Activated CD4-positive, CD25-positive, alpha-beta regulatory T cell treated with anti-CD3 and anti-CD28 coated beads, Interleukin-2, amount 50 U/mL, for 72 hours (primary cell): Measurements from ENCODE around the gene FBN1.

Source experiments
- DNase-seq: peaks from one replicate; pipeline ENCODE4 v3.0.0; 2021

Gene FBN1

DNA sequence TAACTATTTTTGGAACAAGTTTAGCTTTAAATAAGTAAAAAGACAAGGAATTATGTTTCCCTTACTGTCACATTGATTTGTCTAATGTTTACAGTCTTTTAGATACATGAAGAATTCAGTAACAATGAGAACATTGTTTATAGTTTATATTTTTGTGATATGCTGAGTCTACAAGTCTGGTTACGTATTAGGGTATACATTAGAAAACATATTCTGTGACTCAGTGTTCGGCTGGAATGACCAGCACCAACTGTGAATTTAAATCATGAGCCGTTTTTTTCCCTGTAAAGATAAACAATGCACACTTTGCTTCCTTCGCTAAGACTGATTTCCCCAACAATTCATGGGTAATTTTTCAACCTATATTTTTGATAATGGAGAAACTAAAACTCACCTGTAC is 182.8 kb downstream of the FBN1 start:
- no peak for DNase-seq

DNA sequence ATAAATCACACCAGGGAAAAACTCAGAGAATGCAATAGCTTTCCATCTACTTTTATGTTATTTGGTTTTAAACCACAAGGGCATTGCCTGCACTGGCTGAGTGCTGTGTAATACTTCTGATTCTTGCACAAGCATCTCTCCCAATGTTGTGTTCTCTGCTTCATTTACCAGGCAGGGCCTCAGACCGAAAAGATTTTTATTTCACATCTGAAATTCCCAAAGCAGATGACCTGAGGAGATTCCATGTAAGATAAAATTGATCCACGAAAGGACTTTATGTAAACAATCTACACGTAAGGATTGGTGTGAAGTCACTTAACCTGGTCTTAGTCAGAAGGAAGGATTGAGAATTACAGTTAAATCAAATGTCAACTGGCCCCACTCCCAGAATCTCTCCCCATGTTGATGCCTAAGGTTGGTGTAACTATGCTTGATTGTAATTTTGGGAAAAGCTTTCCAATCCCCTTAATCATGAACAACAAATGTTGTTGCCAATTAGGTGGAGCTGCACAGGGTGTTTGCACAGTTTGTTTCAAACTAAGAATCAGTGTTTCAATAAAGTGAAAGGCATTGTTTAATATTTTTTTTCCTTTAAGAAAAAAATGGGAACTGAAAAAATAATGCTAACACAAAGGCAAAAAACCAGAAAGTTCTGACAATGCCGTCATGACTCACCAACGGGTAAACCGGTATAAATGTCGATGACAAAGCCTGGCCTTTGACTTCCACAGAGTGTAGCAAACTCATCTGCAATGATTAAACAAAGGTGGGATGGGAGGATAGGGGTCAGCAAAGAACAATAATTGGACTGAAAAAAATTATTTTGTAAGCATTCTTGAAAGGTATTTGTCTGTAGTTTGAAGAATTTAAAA is 185.7 kb downstream of the FBN1 start:
- no peak for DNase-seq

DNA sequence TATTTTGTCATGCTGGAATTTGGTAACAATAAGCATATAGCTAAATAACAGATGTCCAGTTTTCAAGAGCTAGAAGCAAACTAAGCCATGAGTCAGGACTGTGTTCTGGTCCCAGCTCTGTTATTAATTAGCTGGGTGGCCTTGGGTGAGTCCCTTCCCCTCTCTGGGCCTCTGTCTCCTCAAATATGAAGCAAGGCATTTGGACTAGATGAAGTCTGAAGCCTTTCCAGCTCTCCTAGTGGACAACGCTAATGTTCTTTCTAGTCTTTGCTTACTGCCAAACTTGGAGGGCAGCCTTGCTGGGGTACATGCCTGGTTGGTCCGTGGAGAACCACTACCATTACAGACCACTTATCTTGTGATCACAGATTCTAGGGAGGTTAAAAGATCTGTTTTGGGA is 186.6 kb downstream of the FBN1 start:
- DNase-seq, result no peak

DNA sequence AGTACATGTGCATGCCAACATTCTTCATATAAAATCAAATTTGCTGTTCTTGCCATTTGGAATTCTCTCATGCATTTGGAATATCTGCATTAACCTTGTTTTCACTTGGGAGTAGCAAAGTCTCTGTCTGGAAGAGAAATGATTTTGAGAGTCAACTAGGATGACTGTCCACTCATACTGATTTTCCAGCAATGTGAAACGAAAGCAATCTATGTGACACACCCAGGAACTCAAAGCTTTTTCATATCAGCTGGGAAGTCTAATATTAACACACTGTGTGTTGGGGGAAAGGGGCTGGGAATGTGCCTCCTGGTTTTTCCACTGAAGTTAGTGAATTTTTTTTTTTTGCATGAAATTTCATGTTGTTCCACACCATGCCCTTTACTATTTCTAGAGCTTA is 189.4 kb downstream of the FBN1 start:
- DNase-seq, result no peak

- no peak for DNase-seq
Observed at GRCh38 chr15:48451736-48452135, 193.8 kb downstream of the FBN1 start.

DNA sequence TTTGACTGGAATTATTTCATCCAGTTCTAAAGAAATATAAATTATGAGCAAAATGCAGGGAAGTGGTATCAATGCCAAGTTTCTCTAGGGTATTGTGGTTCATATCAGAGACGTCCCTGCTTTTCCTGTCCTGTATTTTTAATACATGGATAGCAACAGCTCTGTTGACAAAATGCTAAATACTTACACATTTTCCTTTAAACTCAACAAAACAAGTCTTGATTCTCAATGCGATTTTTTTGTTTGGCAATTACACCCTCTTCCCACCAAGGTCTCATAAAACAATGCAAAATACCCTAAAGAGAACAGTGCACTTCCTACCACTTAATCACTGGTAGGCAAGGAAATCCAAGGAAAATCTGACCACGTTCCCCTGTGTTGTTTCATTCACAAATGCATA is 194.3 kb downstream of the FBN1 start:
- DNase-seq, result no peak

DNA sequence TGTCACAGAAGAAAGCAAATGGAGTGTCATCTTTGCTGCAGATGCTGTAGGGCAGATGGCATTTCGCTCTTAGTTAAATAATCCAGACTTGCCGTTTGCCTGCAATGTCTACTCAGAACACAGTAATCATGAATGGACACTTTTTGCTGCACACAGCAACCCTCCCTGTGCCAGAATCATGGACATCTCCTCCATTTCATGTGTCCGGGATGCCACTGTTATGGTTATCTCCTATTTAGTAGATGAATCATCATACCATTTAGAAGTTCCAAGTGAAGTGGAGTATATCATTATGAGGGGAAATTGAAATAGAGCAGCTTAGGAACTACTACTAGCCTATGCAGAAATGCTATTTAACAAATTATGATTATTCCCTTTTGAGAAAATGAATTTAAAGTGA is 195.8 kb downstream of the FBN1 start:
- DNase-seq, result no peak

DNA sequence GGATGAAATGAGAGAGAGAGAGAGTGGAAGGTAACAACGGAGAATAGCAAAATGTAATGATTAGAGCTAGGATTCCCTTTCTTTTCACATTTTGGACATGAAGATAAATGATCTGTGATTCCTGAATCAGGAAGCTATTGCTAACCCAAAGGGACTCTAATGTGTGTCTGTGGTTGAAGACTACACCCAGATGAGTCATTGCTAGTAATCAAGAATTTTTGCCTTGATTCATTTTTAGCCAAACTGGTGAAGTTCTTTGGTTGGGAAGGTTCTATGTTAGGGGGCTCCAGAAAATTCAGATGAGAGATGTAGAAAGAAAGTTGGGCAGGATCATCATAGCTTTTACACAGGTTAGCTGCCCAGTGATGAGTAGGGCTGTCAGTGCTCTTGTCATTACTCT is 197.9 kb downstream of the FBN1 start:
- DNase-seq, result no peak

GRCh38 chr15:48447058-48447457 is 198.5 kb downstream of the FBN1 start:
- DNase-seq, result no peak

DNA sequence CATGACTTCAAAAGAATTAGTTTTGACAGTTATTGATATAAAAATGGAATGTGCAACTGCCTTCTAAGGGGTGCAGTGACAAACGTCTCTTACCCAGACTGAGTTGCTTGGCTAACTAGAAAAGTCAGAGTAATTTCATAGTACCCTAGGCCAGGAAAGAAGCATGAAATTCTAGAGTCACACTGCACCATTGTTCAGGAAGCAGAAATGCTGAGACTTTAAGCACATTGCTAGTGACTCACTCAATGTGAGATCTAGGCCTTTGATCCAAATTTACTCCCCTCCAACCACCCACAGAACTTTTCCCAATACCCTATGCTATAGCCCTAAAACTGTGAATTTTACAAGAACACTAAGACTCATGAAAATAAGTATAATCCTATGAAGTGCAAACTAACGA is 203.5 kb downstream of the FBN1 start:
- DNase-seq, result no peak

- DNase-seq, result no peak
Observed at GRCh38 chr15:48440084-48440483, 205.4 kb downstream of the FBN1 start.

GRCh38 chr15:48437178-48437577 is 208.3 kb downstream of the FBN1 start:
- DNase-seq, result no peak

GRCh38 chr15:48435321-48435720 is 210.2 kb downstream of the FBN1 start:
- no peak for DNase-seq

GRCh38 chr15:48433226-48433886 is 212.2 kb downstream of the FBN1 start:
- no peak for DNase-seq

DNA sequence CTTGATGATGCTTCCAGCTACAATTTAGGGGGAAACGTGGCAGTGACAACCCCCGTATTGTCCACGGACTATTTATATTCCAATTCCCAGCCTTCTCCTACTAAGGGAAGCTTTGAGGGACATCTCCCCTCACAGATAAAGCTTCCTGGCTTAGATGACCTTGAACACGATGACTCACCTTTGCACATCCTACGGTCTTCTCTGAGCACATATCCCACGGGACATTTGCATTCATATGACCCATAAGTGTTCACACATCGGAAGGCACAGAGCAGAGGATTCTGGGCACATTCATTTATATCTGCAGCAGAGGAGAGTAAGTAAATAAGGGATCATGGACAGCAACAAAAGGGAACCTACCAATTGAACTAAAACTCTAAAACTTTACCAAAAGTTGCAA is 212.8 kb downstream of the FBN1 start:
- no peak for DNase-seq

GRCh38 chr15:48427960-48428547 is 217.5 kb downstream of the FBN1 start:
- DNase-seq, result no peak

DNA sequence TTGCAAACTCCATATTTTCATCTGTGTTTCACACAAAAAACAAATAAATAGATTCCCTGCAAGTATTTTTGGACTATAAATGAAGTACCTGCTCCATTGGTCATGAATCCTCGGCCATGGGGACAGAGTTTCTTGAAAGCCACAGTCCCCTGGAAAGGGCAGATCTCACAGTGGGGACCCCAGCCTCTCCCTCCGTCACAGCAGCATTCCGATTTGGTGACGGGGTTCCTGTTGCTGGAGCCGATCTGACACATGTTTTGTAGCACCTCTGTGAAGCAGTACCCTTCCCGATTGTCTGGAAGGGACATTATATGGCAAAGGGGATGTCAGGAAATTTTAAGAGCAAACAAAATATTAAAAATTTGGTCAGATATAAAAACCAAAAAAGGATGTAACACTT is 218.0 kb downstream of the FBN1 start:
- no peak for DNase-seq

GRCh38 chr15:48426941-48427340 is 218.6 kb downstream of the FBN1 start:
- DNase-seq, result no peak

- DNase-seq, result no peak
Observed at GRCh38 chr15:48426044-48426443, 219.5 kb downstream of the FBN1 start.

DNA sequence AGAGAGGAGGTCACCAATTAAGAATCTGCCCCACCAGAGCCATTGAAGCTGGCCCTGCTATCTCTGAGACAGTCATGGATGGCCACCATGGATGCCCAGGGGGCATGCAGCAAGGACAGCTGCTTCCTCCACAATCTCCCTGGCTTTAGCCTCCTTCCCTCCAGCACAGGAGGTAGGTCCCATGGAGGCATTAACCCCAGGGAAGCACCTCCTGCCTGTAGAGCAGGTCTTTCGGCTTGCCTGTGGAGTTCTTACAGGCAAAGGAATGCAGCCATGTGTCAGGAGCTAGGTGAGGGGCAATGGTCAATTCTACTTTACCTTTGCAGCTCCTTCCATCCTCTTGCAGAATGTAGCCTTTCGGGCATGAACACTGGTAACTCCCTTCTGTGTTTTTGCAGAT is 220.5 kb downstream of the FBN1 start:
- DNase-seq, result no peak

DNA sequence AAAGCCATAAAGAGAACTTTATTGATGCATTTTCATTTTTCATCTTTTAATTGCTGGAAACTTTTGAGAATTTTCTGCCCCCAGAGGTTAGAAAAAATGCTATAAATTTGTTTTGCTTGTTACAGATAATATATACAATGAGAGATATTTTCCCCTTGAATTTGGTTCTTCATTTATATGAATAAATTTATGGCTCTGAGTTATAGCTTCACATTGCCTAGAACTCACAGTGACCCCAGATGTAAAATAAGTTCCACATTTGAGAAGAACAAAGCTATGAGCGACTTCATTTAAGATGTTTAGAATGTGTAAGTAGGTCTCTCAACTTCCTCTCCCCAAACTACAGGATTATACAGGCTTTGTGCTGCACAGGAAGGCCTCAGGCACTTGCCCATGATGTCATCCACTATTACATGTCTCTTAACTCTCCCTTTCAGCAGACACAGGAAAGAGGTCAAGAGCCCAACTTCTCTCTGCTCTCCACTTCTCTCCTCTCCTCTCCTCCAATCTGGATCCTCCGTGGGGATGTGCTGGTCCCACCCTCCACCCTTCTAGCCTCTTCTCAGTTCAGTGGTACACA is 221.5 kb downstream of the FBN1 start:
- no peak for DNase-seq

GRCh38 chr15:48423342-48423741 is 222.2 kb downstream of the FBN1 start:
- no peak for DNase-seq

DNA sequence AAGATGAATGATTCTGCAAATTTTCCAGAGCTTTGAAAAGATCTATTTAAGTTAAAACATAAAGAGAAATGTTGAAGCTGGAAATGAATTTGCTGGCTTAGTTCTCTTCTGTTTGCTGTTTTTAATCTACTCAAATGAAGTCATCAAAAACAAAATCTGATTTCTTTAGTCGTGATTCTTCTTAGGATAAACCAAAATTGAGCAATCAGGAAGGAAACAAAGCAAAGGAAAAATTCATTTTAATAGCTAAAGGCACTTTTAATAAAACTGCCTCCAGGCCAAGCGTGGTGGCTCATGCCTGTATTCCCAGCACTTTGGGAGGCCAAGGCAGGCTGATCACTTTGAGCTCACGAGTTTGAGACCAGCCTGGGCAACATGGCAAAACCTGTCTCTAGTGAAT is 223.1 kb downstream of the FBN1 start:
- no peak for DNase-seq

GRCh38 chr15:48421362-48421761 is 224.1 kb downstream of the FBN1 start:
- DNase-seq, result no peak
